Endothelial cell of umbilical vein (primary cell): ENCODE measurements around the gene GIMAP8. TPM values are rescaled to one million over a fixed set of nuclear protein-coding genes. Genes with fewer than 3 reads are reported as not detected.

Experiments used
- BruUV-seq: library from RNA; stranded (reverse); fragments of 400-500 nt; replicated peaks from 2 replicates; lab custom pipeline; 2021; lab: Mats Ljungman, UMichigan
- CTCF ChIA-PET: fragments of 300-600, 350-600 bp; sonication (Branson Sonifier 250); formaldehyde crosslinking; loops from one replicate; lab custom pipeline; 2021; ENCODE audit warnings: antibody characterized with exemption, inconsistent platforms; lab: Charles Lee
- POLR2A ChIA-PET: fragments of 300-600, 350-600 bp; sonication (Branson Sonifier 250); formaldehyde crosslinking; loops from one replicate; lab custom pipeline; 2021; ENCODE audit warnings: antibody characterized with exemption, inconsistent platforms; lab: Charles Lee
- DNase-seq: peaks from one replicate; pipeline ENCODE4 v3.0.0-alpha.2; 2011; ENCODE audit warnings: low read depth, low spot score
- FAIRE-seq: peaks from 2 replicates; lab custom pipeline; 2011; peaks lifted over from hg19 to GRCh38; lab: Jason Lieb, UNC
- H2AFZ ChIP-seq: 2 replicates; pipeline ENCODE4 v1.6.0; 2012; ENCODE audit warnings: low read depth, low read length, control low read depth, inconsistent platforms
- H3K27ac ChIP-seq: 2 replicates; pipeline ENCODE4 v1.5.1; 2011; ENCODE audit warnings: low read depth, mild to moderate bottlenecking, control low read depth, low read length, moderate library complexity; ENCODE audit not compliant: insufficient read depth
- H3K27me3 ChIP-seq, 2 experiments: 2 replicates each; pipeline versions ENCODE4 v1.6.0 to v1.6.1; 2011; ENCODE audit warnings: low read length in 2 of 2, mixed read lengths in 1 of 2; ENCODE audit not compliant: control insufficient read depth in 2 of 2, insufficient read depth in 2 of 2
- H3K36me3 ChIP-seq, 2 experiments: 2 replicates in 1 of 2; 3 replicates in 1 of 2; pipeline ENCODE4 v1.5.1; 2011; ENCODE audit warnings: low read length in 2 of 2, mild to moderate bottlenecking in 1 of 2, moderate library complexity in 1 of 2; ENCODE audit not compliant: control insufficient read depth in 2 of 2, insufficient read depth in 2 of 2; ENCODE audit errors: extremely low read depth in 1 of 2
- H3K4me1 ChIP-seq: 3 replicates; pipeline ENCODE4 v1.5.1; 2011; ENCODE audit warnings: mild to moderate bottlenecking, low read length; ENCODE audit not compliant: control insufficient read depth, insufficient read depth; ENCODE audit errors: extremely low read depth
- H3K4me2 ChIP-seq: 2 replicates; pipeline ENCODE4 v1.6.1; 2011; ENCODE audit warnings: low read length, control low read depth, mixed read lengths; ENCODE audit not compliant: insufficient read depth
- H3K4me3 ChIP-seq, 3 experiments: fragments of 200-600 bp in 1 of 3; sonication (generic), shearing (Covaris generic) in 1 of 3; replicated peaks in 1 of 3; 2 replicates each; pipeline ENCODE4 v1.5.1; 2011 to 2016; ENCODE audit warnings: control low read depth in 3 of 3, low read length in 3 of 3, mild to moderate bottlenecking in 2 of 3, inconsistent platforms in 1 of 3, low read depth in 1 of 3, moderate library complexity in 1 of 3; ENCODE audit not compliant: insufficient read depth in 1 of 3
- H3K79me2 ChIP-seq: 2 replicates; pipeline ENCODE4 v1.6.0; 2012; ENCODE audit warnings: low read length, inconsistent platforms; ENCODE audit not compliant: control insufficient read depth, insufficient read depth
- H3K9ac ChIP-seq: replicated peaks from 2 replicates; pipeline ENCODE3; 2011; ENCODE audit warnings: low read length, control low read depth; ENCODE audit not compliant: insufficient read depth; ENCODE audit errors: extremely low read depth
- H3K9me1 ChIP-seq: replicated peaks from 3 replicates; pipeline ENCODE4 v1.6.0; 2011; ENCODE audit warnings: mild to moderate bottlenecking, low read length; ENCODE audit not compliant: control insufficient read depth, insufficient read depth; ENCODE audit errors: extremely low read depth
- H3K9me3 ChIP-seq: replicated peaks from 2 replicates; pipeline ENCODE4 v1.5.1; 2012; ENCODE audit warnings: low read length, inconsistent platforms; ENCODE audit not compliant: control insufficient read depth, insufficient read depth
- H4K20me1 ChIP-seq: replicated peaks from 2 replicates; pipeline ENCODE3; 2011; ENCODE audit warnings: mild to moderate bottlenecking, low read length; ENCODE audit not compliant: control insufficient read depth, insufficient read depth; ENCODE audit errors: extremely low read depth
- CTCF ChIP-seq, 2 donors: IDR thresholded peaks; 1 replicate in 1 of 2; 2 replicates in 1 of 2; pipeline ENCODE4 v1.5.1; 2011; ENCODE audit warnings: low read length in 2 of 2, mild to moderate bottlenecking in 2 of 2, moderate library complexity in 2 of 2, control low read depth in 1 of 2, inconsistent platforms in 1 of 2, low read depth in 1 of 2; ENCODE audit not compliant: insufficient read depth in 1 of 2; ENCODE audit errors: extremely low read depth in 1 of 2
- EZH2 ChIP-seq: IDR thresholded peaks from 2 replicates; pipeline ENCODE4 v1.6.1; 2012; ENCODE audit warnings: borderline replicate concordance, low read depth, mild to moderate bottlenecking, moderate library complexity, low read length, inconsistent platforms; ENCODE audit not compliant: severe bottlenecking
- FOS ChIP-seq: IDR thresholded peaks from 2 replicates; pipeline ENCODE4 v1.6.1; 2011; ENCODE audit warnings: mild to moderate bottlenecking, low read length, moderate library complexity, borderline replicate concordance; ENCODE audit not compliant: insufficient read depth
- GATA2 ChIP-seq: IDR thresholded peaks from 2 replicates; pipeline ENCODE4 v1.7.0; 2011; ENCODE audit warnings: low read depth, mild to moderate bottlenecking, moderate library complexity, mixed read lengths, low read length; ENCODE audit not compliant: insufficient read length, insufficient read depth
- JUN ChIP-seq: IDR thresholded peaks from 2 replicates; pipeline ENCODE4 v1.6.1; 2011; ENCODE audit warnings: borderline replicate concordance, low read depth; ENCODE audit not compliant: insufficient read length, insufficient read depth
- MYC ChIP-seq: IDR thresholded peaks from one replicate; pipeline ENCODE4 v1.6.1; 2011; ENCODE audit warnings: mild to moderate bottlenecking, low read depth, low read length
- POLR2A ChIP-seq: IDR thresholded peaks from 2 replicates; pipeline ENCODE4 v1.6.1; 2012; ENCODE audit warnings: low read depth, mild to moderate bottlenecking, control low read depth, low read length
- POLR2AphosphoS5 ChIP-seq: IDR thresholded peaks from 2 replicates; pipeline ENCODE4 v1.6.1; 2012; ENCODE audit warnings: low read depth, mild to moderate bottlenecking, control low read depth, low read length, moderate library complexity; ENCODE audit not compliant: insufficient read depth
- dilution Hi-C: fragments of 300-500 bp; cut with MboI; formaldehyde crosslinking; loops from one replicate; pipeline ENCODE4 v1.15.0; 2019; ENCODE audit warnings: low sequenced_read_pairs; ENCODE audit not compliant: extremely low pct_ligation_motif_present
- intact Hi-C: fragments of 100-400 bp; cut with micrococcal nuclease; formaldehyde crosslinking; loops from one replicate; pipeline ENCODE4 v1.10.0; 2022
- polyA plus RNA-seq, 4 experiments: library from polyadenylated mRNA; depleted of rRNA in 3 of 4; stranded (reverse) in 3 of 4; unstranded in 1 of 4; fragments of >200 nt; gene quantifications; 2 replicates each; pipeline versions ENCODE4 v1.2.1 to v1.2.3, GENCODE V29; 2011 to 2012; ENCODE audit warnings: missing spikeins in 1 of 4
- total RNA-seq: library from RNA; stranded (reverse); gene quantifications from 2 replicates; pipeline ENCODE4 v1.2.3, GENCODE V29; 2021
- TF ChIP-seq, protein P1 (sequence below): IDR thresholded peaks from 2 replicates; pipeline ENCODE4 v1.6.1; 2011; ENCODE audit not compliant: insufficient read depth, insufficient read length

GIMAP8 gene
- total and polyA plus RNA-seq, 2 donors (not counting 3 experiments of a cell fraction or from before 2014, with no cell fraction given) = 32.2 to 71.8 TPM

GRCh38 chr7:150412518-150413488, 37.6 kb upstream of the GIMAP8 start:
- H3K9me3 ChIP-seq = no peaks in the 10 kb centered on the region
- ChIA-PET POLR2A (no interaction called here), CTCF (no interaction called here)
- BruUV-seq = no TSS peak
- H3K9ac ChIP-seq = no peak overlapping the region
- H3K36me3 ChIP-seq = no peaks in the 10 kb centered on the region
- no peak overlapping the region for H3K27ac ChIP-seq
- no peaks in the 10 kb centered on the region for H4K20me1 ChIP-seq
- H3K9me1 ChIP-seq = no peaks in the 10 kb centered on the region
- dilution Hi-C loops (no loop called here), intact Hi-C loops (no loop called here)
- no peak overlapping the region for H3K4me3 ChIP-seq
- H2AFZ ChIP-seq = no peak overlapping the region
- no peaks in the 10 kb centered on the region for H3K79me2 ChIP-seq
- FAIRE-seq = no peak
- no peak for DNase-seq
- H3K27me3 ChIP-seq = no peaks in the 10 kb centered on the region
- TF ChIP-seq FOS (no peak), POLR2AphosphoS5 (no peak), GATA2 (no peak), EZH2 (no peak), JUN (no peak), CTCF (IDR thresholded peaks at IDR 0.05; ENCODE audit: extremely low read depth in 1 of 2, insufficient read depth in 1 of 2, low read depth in 1 of 2, low read length in 2 of 2) (no peak), POLR2A (no peak), MYC (no peak)
- TF ChIP-seq, protein P1, sequence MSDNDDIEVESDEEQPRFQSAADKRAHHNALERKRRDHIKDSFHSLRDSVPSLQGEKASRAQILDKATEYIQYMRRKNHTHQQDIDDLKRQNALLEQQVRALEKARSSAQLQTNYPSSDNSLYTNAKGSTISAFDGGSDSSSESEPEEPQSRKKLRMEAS = no peak
- H3K4me1 ChIP-seq = no peaks in the 10 kb centered on the region
- no peak overlapping the region for H3K4me2 ChIP-seq
